Astrocyte (in vitro differentiated cells and primary cell): Measurements from ENCODE around the gene COL23A1.

Source experiments
- CTCF ChIP-seq: IDR thresholded peaks from 2 replicates; pipeline ENCODE4 v1.5.1; 2011; ENCODE audit warnings: low read depth, mild to moderate bottlenecking, inconsistent platforms, low read length, moderate library complexity; ENCODE audit not compliant: insufficient read depth
- EZH2 ChIP-seq: IDR thresholded peaks from 2 replicates; pipeline ENCODE4 v1.6.1; 2012; ENCODE audit warnings: mild to moderate bottlenecking, low read length, inconsistent platforms; ENCODE audit not compliant: insufficient read depth

- TF ChIP-seq CTCF (no peak), EZH2 (no peak)
Measured at GRCh38 chr5:178240341-178240741, 349.9 kb downstream of the COL23A1 start.
